Urinary bladder (tissue), 4 donors: ENCODE measurements around the gene STYX. TPM values are rescaled to one million over a fixed set of nuclear protein-coding genes. Genes with fewer than 3 reads are reported as not detected.
"Not testable (repeated sequence)": the region's sequence is repeated elsewhere in the genome, so short reads cannot be mapped to it uniquely, and the experiment has no call there.

Source experiments
- DNase-seq: peaks from one replicate; pipeline ENCODE4 v3.0.0-alpha.2; 2015; ENCODE audit errors: extremely low spot score
- H3K27ac ChIP-seq: one replicate; pipeline ENCODE4 v1.5.1; 2013; ENCODE audit warnings: low read depth, mild to moderate bottlenecking, moderate library complexity
- H3K36me3 ChIP-seq: one replicate; pipeline ENCODE4 v1.6.1; 2013; ENCODE audit warnings: mild to moderate bottlenecking, moderate library complexity; ENCODE audit not compliant: insufficient read depth
- H3K4me1 ChIP-seq: one replicate; pipeline ENCODE4 v1.6.1; 2013; ENCODE audit warnings: mild to moderate bottlenecking, moderate library complexity; ENCODE audit not compliant: insufficient read depth
- H3K4me3 ChIP-seq: one replicate; pipeline ENCODE4 v1.5.1; 2013; ENCODE audit warnings: low read depth, low read length
- whole genome bisulfite sequencing: extraction: QIAGEN DNeasy Blood & Tissue Kit; methylation state at CpG from one replicate; pipeline ENCODE4 v1.1.7; 2013; 5-methylcytosine and 5-hydroxymethylcytosine counted together
- polyA plus RNA-seq: library from polyadenylated mRNA; stranded (reverse); fragments of 200-250 nt; gene quantifications from one replicate; pipeline ENCODE4 v1.2.3, GENCODE V29; 2013
- total RNA-seq: library from RNA; depleted of rRNA; stranded (reverse); fragments of >200 nt; gene quantifications from one replicate; pipeline ENCODE4 v1.2.3, GENCODE V29; 2014
- donor health status: healthy with polysubstance abuse.
- donor health status: healthy.

Gene STYX
- total and polyA plus RNA-seq, 2 donors = 9.1 to 32.3 TPM

- Histone ChIP-seq H3K36me3 (no peaks in the 10 kb centered on the region), H3K4me3 (no peak overlapping the region), H3K4me1 (no peaks in the 10 kb centered on the region), H3K27ac (no peak overlapping the region)
- WGBS = 90% methylated on average over 2 of the region's 2 CpGs
- DNase-seq = no peak
Measured at GRCh38 chr14:52703664-52704063, 26.3 kb upstream of the STYX start.

DNA sequence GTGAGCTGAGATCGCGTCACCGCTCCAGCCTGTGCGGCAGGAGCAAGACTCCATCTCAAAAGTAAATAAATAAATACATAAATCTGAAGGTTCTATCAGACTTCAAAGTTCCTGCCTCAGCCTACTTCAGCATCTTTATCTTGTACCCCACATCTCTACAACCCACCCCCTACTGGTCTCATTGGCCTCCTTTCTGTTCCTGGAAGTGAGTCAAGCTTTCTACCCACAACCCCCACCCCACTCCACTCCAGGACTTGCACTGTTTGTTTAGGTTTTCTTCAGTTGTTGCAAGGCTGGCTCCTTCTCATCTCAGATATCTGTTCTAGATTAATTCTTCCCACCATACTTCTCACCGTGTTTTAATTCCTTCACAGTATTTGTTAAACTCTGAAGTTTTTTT is 23.7 kb upstream of the STYX start:
- H3K4me1 ChIP-seq = no peaks in the 10 kb centered on the region
- no peak overlapping the region for H3K4me3 ChIP-seq
- peaks cover 2% of the 10 kb centered on the region for H3K36me3 ChIP-seq
- no peak for DNase-seq
- 78% methylated on average over 5 of the region's 5 CpGs for WGBS
- H3K27ac ChIP-seq = peak overlapping the region; percentile 87

DNA sequence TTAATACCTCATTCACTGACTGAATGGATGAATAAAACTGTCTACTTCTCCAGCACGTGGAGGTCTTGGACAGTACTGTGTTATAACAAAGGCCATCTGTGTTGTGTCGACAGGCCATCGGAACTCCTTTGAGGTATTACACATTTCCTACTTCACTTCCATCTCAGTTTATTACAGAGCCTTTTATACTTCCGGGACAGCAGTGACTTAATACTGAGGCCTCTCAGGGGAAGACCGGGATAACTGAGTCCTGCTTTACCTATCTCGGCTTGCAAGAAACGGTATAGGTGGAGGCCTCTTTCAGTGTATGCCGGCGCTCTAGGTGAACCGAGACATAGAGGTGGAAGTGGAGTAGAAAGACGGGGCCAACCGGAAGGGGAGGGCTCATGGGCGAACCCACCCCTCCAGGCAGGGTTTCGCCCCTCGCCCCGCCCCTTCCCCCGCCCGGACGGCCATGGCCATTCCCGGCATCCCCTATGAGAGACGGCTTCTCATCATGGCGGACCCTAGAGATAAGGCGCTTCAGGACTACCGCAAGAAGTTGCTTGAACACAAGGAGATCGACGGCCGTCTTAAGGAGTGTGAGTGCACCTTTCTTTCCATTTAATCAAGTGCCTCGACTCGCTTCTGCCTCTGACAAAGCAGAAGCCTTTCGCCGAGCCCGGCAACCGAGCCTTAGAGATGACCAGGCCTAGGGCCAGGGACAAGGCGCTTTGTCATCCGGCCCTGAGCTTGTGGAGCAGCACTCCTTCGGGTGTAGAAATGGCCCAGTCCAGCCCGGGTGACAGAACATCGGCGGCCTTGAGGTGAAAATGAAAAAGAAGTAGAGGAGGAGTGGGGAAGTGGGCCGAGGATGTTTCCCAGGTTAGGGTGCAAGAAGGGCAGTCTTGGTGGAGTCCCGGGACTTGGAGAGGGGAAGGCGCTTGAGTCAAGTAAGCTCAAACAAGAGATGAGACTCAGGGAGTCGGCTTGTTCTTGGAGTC is 23.0 kb upstream of the STYX start, which contains the start of gene PSMC6:
PSMC6 (plus strand) TSS at position 477 of the 983 bp plus-strand sequence; CDS start at position 497, 20 bp downstream.
- Histone ChIP-seq H3K4me1 (no peaks in the 10 kb centered on the region), H3K27ac (peak within 1 kb of the TSS; percentile 87), H3K4me3 (peak within 1 kb of the TSS; percentile 56), H3K36me3 (peaks cover 2% of the 10 kb centered on the region)
- WGBS = under 1% methylated on average over 43 of the region's 43 CpGs
- DNase-seq = peak; percentile 89

- Histone ChIP-seq H3K36me3 (peaks cover 10% of the 10 kb centered on the region), H3K27ac (no peak overlapping the region), H3K4me3 (no peak overlapping the region), H3K4me1 (no peaks in the 10 kb centered on the region)
- 46% methylated on average over 1 of the region's 1 CpG for WGBS
- no peak for DNase-seq
Measured at GRCh38 chr14:52711666-52712065, 18.3 kb upstream of the STYX start.

DNA sequence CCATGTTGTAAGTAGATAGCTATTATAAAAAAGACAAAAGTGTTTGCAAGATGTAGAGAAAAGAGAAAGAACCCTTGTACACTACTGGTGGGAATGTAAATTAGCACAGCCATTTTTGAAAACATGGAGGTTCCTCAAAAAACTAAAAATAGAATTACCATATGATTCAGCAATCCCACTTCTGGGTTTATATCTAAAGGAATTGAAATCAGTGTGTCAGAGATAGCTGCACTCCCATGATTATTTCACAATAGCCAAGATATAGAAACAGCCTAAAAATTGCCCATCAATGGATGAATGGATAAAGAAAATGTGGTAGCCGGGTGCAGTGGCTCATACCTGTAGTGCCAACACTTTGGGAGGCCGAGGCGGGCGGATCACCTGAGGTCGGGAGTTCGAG is 13.8 kb upstream of the STYX start:
- no peaks in the 10 kb centered on the region for H3K4me1 ChIP-seq
- H3K4me3 ChIP-seq = no peak overlapping the region
- WGBS = 98% methylated on average over 6 of the region's 6 CpGs
- H3K36me3 ChIP-seq = peaks cover 8% of the 10 kb centered on the region
- DNase-seq = no peak
- no peak overlapping the region for H3K27ac ChIP-seq

GRCh38 chr14:52723514-52724359 is 6.2 kb upstream of the STYX start:
- no peaks in the 10 kb centered on the region for H3K4me1 ChIP-seq
- no peak for DNase-seq
- H3K36me3 ChIP-seq = peaks cover 1% of the 10 kb centered on the region
- 94% methylated on average over 4 of the region's 4 CpGs for WGBS
- no peak overlapping the region for H3K4me3 ChIP-seq
- no peak overlapping the region for H3K27ac ChIP-seq

DNA sequence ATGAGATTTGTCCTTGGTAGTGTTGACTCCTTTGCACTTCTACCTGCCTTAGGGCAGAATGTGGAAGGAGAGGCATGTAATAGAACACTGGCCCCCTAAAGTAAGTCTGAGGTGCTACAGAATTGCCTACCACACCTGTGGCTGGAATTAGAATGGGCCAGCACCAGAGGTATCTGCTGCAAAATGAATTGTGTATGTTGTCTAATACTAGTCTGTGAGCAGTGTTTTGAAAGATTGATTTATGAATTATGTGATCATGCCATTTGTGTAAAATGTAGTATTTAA is 5.7 kb upstream of the STYX start:
- H3K27ac ChIP-seq = no peak overlapping the region
- no peaks in the 10 kb centered on the region for H3K4me1 ChIP-seq
- DNase-seq = no peak
- H3K4me3 ChIP-seq = no peak overlapping the region
- peaks cover 1% of the 10 kb centered on the region for H3K36me3 ChIP-seq

GRCh38 chr14:52727509-52727908 is 2.5 kb upstream of the STYX start:
- 94% methylated on average over 2 of the region's 2 CpGs for WGBS
- not testable (repeated sequence) for H3K27ac ChIP-seq, H3K4me3 ChIP-seq, H3K4me1 ChIP-seq, H3K36me3 ChIP-seq, DNase-seq

GRCh38 chr14:52729035-52729434 is 931 bp upstream of the STYX start:
- DNase-seq, H3K27ac ChIP-seq, H3K36me3 ChIP-seq, H3K4me1 ChIP-seq, H3K4me3 ChIP-seq: not testable (repeated sequence)
- WGBS = 91% methylated on average over 15 of the region's 15 CpGs

DNA sequence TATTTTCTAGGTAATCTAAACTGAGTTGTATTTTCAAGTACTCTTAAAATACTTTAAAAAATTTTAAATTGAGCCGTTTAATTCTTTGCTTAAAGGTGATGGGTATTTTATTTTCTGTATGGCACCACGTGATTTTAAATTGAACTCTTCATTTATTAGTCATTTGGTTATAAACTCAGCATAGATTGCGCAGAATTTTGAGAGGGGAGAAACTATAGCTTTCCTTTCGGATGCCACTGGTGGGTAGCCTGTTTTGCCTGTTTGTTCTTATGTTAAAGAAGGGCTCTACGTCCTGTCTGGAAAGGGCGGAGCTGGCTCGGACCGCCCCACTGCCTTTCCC is 411 bp upstream of the STYX start:
- H3K4me1 ChIP-seq = no peaks in the 10 kb centered on the region
- H3K27ac ChIP-seq = no peak overlapping the region
- WGBS = 3% methylated on average over 8 of the region's 8 CpGs
- no peak for DNase-seq
- peaks cover 1% of the 10 kb centered on the region for H3K36me3 ChIP-seq
- H3K4me3 ChIP-seq = peak overlapping the region; percentile 17

GRCh38 chr14:52730709-52731111 is 744 bp downstream of the STYX start:
- Histone ChIP-seq H3K4me3 (peak overlapping the region; percentile 81), H3K27ac (peak overlapping the region; percentile 40), H3K36me3 (peaks cover 1% of the 10 kb centered on the region), H3K4me1 (no peaks in the 10 kb centered on the region)
- WGBS = 1% methylated on average over 11 of the region's 11 CpGs
- no peak for DNase-seq

DNA sequence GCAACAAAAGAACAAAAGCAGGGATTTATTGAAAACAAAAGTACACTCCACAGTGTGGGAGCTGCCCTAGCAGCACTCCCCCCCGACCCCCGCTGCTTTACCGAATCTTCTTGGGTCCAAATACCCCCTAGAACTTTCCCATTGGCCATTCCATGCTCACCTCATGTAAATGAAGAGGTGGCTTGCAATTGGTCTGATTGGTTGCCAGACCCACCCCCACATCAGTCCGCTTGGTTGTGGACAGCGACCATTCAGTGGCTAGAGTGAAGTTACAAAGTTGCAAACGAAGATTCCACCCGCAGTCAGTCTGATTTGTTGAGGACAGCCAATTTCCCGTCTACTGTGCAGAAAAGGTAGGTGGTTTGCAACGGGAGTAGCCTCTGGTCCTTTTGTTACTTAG is 3.9 kb downstream of the STYX start:
- Histone ChIP-seq H3K27ac (no peak overlapping the region), H3K36me3 (no peaks in the 10 kb centered on the region), H3K4me3 (no peak overlapping the region), H3K4me1 (no peaks in the 10 kb centered on the region)
- 95% methylated on average over 9 of the region's 9 CpGs for WGBS
- DNase-seq = no peak

DNA sequence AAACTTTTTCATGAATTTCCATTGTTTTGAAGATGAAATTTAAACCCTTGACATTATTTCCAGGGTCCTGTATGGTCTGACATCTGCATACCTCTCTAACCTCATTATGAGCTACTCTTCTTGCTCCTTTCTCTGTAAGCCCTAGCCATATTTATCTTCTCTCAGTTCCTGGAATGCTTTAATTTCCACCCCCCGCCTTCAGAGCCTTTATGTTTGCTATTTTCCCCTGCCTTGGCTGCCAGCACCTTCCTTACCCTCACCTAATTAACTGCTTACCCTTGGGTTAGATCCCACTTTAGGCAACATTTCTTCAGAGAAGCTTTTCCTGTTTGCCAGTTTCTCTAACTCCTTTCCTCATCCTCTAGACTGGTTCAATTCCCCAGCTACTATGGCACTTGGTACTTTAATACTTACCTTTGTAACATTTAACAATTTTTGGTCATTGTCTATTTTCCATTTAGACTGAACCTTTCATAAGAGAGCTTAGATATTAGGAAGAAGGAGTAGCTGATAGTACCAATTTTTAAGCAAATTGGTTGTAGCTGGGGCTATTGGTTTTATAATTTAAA is 6.0 kb downstream of the STYX start:
- Histone ChIP-seq H3K36me3 (no peaks in the 10 kb centered on the region), H3K4me3 (no peak overlapping the region), H3K4me1 (no peaks in the 10 kb centered on the region), H3K27ac (no peak overlapping the region)
- 59% methylated on average over 1 of the region's 1 CpG for WGBS
- DNase-seq = no peak

- Histone ChIP-seq H3K36me3 (no peaks in the 10 kb centered on the region), H3K27ac (no peak overlapping the region), H3K4me1 (no peaks in the 10 kb centered on the region), H3K4me3 (no peak overlapping the region)
- no peak for DNase-seq
Measured at GRCh38 chr14:52738409-52738808, 8.4 kb downstream of the STYX start.
